HepG2 (cell line): Measurements from ENCODE around the gene SNED1. TPM values are rescaled to one million over a fixed set of nuclear protein-coding genes. Genes with fewer than 3 reads are reported as not detected.

Experiments
- ASH2L ChIP-seq: fragments of 300-600, 200-600 bp; sonication (generic); IDR thresholded peaks from 2 replicates; pipeline ENCODE4 v1.7.0; 2017; ENCODE audit warnings: low read depth, mild to moderate bottlenecking, moderate library complexity, mixed read lengths, low read length; ENCODE audit not compliant: insufficient read length
- FUBP1 ChIP-seq: sonication (generic); formaldehyde crosslinking; IDR thresholded peaks from 2 replicates; pipeline ENCODE4 v1.5.1; 2020; ENCODE audit warnings: missing genetic modification reagents, mild to moderate bottlenecking, borderline replicate concordance
- GLI4 ChIP-seq: sonication (generic); formaldehyde crosslinking; IDR thresholded peaks from 2 replicates; pipeline ENCODE4 v1.5.1; 2020; ENCODE audit warnings: missing genetic modification reagents, mild to moderate bottlenecking, moderate library complexity, borderline replicate concordance
- KDM6A ChIP-seq: IDR thresholded peaks from 2 replicates; pipeline ENCODE4 v1.6.1; 2016; ENCODE audit warnings: low read depth
- MLXIP ChIP-seq: sonication (generic); formaldehyde crosslinking; IDR thresholded peaks from 2 replicates; pipeline ENCODE4 v1.9.0; 2021; ENCODE audit warnings: missing genetic modification reagents, borderline replicate concordance
- MNT ChIP-seq: fragments of 450-650 bp; IDR thresholded peaks from 2 replicates; pipeline ENCODE4 v1.6.1; 2016
- POLR2AphosphoS2 ChIP-seq: IDR thresholded peaks from 2 replicates; pipeline ENCODE4 v1.6.1; 2011; ENCODE audit warnings: low read depth, low read length, improper control_type of control experiment
- RBFOX2 ChIP-seq: fragments of 200-400 bp; formaldehyde crosslinking; IDR thresholded peaks from 2 replicates; pipeline ENCODE4 v1.6.1; 2017; ENCODE audit warnings: low read depth, mild to moderate bottlenecking, low read length
- TAF1 ChIP-seq: sonication (generic); formaldehyde crosslinking; IDR thresholded peaks from 2 replicates; pipeline ENCODE4 v1.4.0; 2020; ENCODE audit warnings: missing genetic modification reagents
- THYN1 ChIP-seq: sonication (generic); formaldehyde crosslinking; IDR thresholded peaks from 2 replicates; pipeline ENCODE4 v1.8.1; 2023; ENCODE audit warnings: low read depth, mild to moderate bottlenecking, moderate library complexity, missing genetic modification reagents, borderline replicate concordance
- ZFP62 ChIP-seq: sonication (generic); formaldehyde crosslinking; IDR thresholded peaks from 2 replicates; pipeline ENCODE4 v1.4.0; 2020; ENCODE audit warnings: missing genetic modification reagents
- ZHX2 ChIP-seq, 2 experiments: sonication (generic) in 1 of 2; formaldehyde crosslinking in 1 of 2; IDR thresholded peaks; 2 replicates each; pipeline versions ENCODE4 v1.6.1 to v1.9.0; 2014 to 2022; ENCODE audit warnings: antibody characterized with exemption in 1 of 2, borderline replicate concordance in 1 of 2, inconsistent platforms in 1 of 2, low read depth in 1 of 2, missing genetic modification reagents in 1 of 2
- ZNF121 ChIP-seq: sonication (generic); formaldehyde crosslinking; IDR thresholded peaks from 2 replicates; pipeline ENCODE4 v1.5.0; 2020; ENCODE audit warnings: mild to moderate bottlenecking, missing genetic modification reagents
- ZNF3 ChIP-seq: IDR thresholded peaks from 2 replicates; pipeline ENCODE4 v1.7.0; 2017; ENCODE audit warnings: inconsistent platforms
- ZNF619 ChIP-seq: sonication (generic); formaldehyde crosslinking; IDR thresholded peaks from 2 replicates; pipeline ENCODE4 v1.4.0; 2020; ENCODE audit warnings: mild to moderate bottlenecking, missing genetic modification reagents
- ZNF891 ChIP-seq: sonication (generic); formaldehyde crosslinking; IDR thresholded peaks from 2 replicates; pipeline ENCODE4 v1.5.0; 2020; ENCODE audit warnings: mild to moderate bottlenecking, missing genetic modification reagents
- polyA plus RNA-seq, 8 experiments: library from polyadenylated mRNA; depleted of rRNA in 3 of 8; stranded (reverse) in 7 of 8; unstranded in 1 of 8; fragments of >200 nt; fragmentation: Illumina TruSeq in 4 of 8; extraction: Trizol in 4 of 8; gene quantifications; 2 replicates each; pipeline versions ENCODE4 v1.2.1 to v1.2.3, GENCODE V29; 2011 to 2016; ENCODE audit warnings: low read depth in 4 of 8, missing spikeins in 1 of 8, mixed read lengths in 1 of 8; ENCODE audit not compliant: insufficient read depth in 1 of 8
- total RNA-seq, 5 experiments: library from RNA; depleted of rRNA; stranded (reverse); fragments of >200 nt; fragmentation: Illumina TruSeq; extraction: Trizol; gene quantifications; 2 replicates each; pipeline ENCODE4 v1.2.3, GENCODE V29; 2016; ENCODE audit warnings: low read depth in 1 of 5

SNED1 gene
- total and polyA plus RNA-seq, 2 of the 13 experiments (the other 11 are each of a cell fraction or from before 2014, with no cell fraction given), result 0.15 to 0.65 TPM

GRCh38 chr2:241102239-241102803 lies 103.9 kb downstream of the SNED1 start, which contains the start of gene MTERF4 (continued):
- TF ChIP-seq ZHX2 (IDR thresholded peaks at IDR 0.05; ENCODE audit: low read depth), result peak; percentile 100
- TF ChIP-seq ZHX2 (CRISPR knock-in tag; IDR thresholded peaks at IDR 0.05; ENCODE audit: borderline replicate concordance), result peak; percentile 90; the same call in 1 of the 2 replicates
- 0 out of 2 replicates have a peak, but pooled peaks have one; percentile 66 for TF ChIP-seq MLXIP (CRISPR knock-in tag)
- peak; percentile 95 for TF ChIP-seq ZNF121
- 0 out of 2 replicates have a peak, but pooled peaks have one; percentile 45 for TF ChIP-seq GLI4
- TF ChIP-seq ZNF891, result peak; percentile 94; the same call in 1 of the 2 replicates
- peak; percentile 98 for TF ChIP-seq TAF1 (CRISPR knock-in tag)
- TF ChIP-seq RBFOX2, result peak; percentile 98
- peak; percentile 99 for TF ChIP-seq ASH2L
- no peak for TF ChIP-seq MNT
- peak; percentile 53; the same call in 1 of the 2 replicates for TF ChIP-seq ZNF3 (CRISPR knock-in tag)
- no peak for TF ChIP-seq POLR2AphosphoS2
- TF ChIP-seq KDM6A (CRISPR knock-in tag), result no peak
- TF ChIP-seq ZFP62 (CRISPR knock-in tag), result 0 out of 2 replicates have a peak, but pooled peaks have one; percentile 65
- peak; percentile 99 for TF ChIP-seq ZNF619 (CRISPR knock-in tag)
- no peak for TF ChIP-seq THYN1 (CRISPR knock-in tag)
- TF ChIP-seq FUBP1, result peak; percentile 95; the same call in 1 of the 2 replicates
